ENCODE results near the gene MT1G. TPM values are rescaled to one million over a fixed set of nuclear protein-coding genes. Genes with fewer than 3 reads are reported as not detected.
A peak's percentile ranks its signal among the peaks of the same experiment; 100 is the strongest.
"Not testable (repeated sequence)": the region's sequence is repeated elsewhere in the genome, so short reads cannot be mapped to it uniquely, and the experiment has no call there.

The MT1G gene
- total RNA-seq, 1 donor from 2014 or later: 36.6 TPM

GRCh38 chr16:56625943-56626654, 41.8 kb downstream of the MT1G start:
- no peaks in the 10 kb centered on the region for H3K36me3 ChIP-seq
- H3K27ac ChIP-seq: peak overlapping the region; percentile 96
- no peaks in the 10 kb centered on the region for H3K9me3 ChIP-seq
- TF ChIP-seq, protein P1, sequence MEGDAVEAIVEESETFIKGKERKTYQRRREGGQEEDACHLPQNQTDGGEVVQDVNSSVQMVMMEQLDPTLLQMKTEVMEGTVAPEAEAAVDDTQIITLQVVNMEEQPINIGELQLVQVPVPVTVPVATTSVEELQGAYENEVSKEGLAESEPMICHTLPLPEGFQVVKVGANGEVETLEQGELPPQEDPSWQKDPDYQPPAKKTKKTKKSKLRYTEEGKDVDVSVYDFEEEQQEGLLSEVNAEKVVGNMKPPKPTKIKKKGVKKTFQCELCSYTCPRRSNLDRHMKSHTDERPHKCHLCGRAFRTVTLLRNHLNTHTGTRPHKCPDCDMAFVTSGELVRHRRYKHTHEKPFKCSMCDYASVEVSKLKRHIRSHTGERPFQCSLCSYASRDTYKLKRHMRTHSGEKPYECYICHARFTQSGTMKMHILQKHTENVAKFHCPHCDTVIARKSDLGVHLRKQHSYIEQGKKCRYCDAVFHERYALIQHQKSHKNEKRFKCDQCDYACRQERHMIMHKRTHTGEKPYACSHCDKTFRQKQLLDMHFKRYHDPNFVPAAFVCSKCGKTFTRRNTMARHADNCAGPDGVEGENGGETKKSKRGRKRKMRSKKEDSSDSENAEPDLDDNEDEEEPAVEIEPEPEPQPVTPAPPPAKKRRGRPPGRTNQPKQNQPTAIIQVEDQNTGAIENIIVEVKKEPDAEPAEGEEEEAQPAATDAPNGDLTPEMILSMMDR (IDR thresholded peaks at IDR 0.05): no peak
- H3K27me3 ChIP-seq: no peaks in the 10 kb centered on the region
- H3K4me3 ChIP-seq: peak overlapping the region; percentile 71 to 82
- peak; percentile 80 to 94 for DNase-seq (ENCODE audit: low spot score in 2 of 2)
- intact Hi-C loops (cut with DNase I): loop anchor here (1.0 to 5.0 kb wide), 3 partner anchors 18 to 676 kb away; partner anchors contain the start of genes GNAO1 and MT2A
- H3K4me1 ChIP-seq: peaks cover 3 to 4% of the 10 kb centered on the region in 2 donors

DNA sequence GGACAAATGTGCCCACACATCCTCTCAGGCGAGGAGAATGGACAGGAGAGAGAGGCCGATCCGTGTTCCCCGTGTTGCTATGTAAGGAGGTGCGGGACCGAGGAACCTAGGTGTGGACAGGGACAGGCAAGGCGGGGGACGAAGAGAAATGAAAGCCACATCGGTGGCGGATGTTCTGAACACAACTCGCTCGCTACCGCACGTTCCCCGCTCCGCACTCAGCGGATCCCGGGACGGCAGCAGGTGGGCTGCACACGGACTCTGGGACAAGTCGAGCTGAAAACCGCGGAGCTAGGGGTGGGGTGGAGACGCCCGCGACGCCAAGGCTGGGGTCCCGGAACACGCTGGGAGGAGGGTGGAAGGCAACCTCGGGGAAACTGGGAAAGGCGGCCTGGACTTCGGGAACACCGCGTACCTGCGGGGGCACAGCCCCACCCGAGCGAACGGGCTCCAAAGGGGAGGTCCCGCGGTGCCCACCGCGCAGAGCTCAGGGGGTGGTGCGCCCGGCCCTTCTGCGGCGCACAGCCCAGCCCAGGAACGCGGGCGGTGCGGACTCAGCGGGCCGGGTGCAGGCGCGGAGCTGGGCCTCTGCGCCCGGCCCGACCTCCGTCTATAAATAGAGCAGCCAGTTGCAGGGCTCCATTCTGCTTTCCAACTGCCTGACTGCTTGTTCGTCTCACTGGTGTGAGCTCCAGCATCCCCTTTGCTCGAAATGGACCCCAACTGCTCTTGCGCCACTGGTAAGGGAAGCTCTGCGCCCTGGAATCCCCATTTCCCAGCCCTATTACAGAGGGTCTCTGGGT, 42.5 kb downstream of the MT1G start, which contains the start of gene MT1E:
MT1E (plus strand) TSS at position 642 of the 803 bp plus-strand sequence; CDS start at position 713, 71 bp downstream.
- TF ChIP-seq, protein P1 (IDR thresholded peaks at IDR 0.05): no peak
- Histone ChIP-seq H3K36me3 (no peaks in the 10 kb centered on the region), H3K9me3 (no peaks in the 10 kb centered on the region), H3K27me3 (no peaks in the 10 kb centered on the region), H3K27ac (peak within 1 kb of the TSS; percentile 96), H3K4me3 (peak within 1 kb of the TSS; percentile 71 to 82), H3K4me1 (peaks cover 3 to 4% of the 10 kb centered on the region in 2 donors)
- intact Hi-C loops (cut with DNase I): loop anchor here (1.0 to 5.0 kb wide), 3 partner anchors 17 to 677 kb away; partner anchors contain the start of genes GNAO1 and MT2A
- DNase-seq (ENCODE audit: low spot score in 2 of 2): peak in 1 of 2 donors; percentile 93

DNA sequence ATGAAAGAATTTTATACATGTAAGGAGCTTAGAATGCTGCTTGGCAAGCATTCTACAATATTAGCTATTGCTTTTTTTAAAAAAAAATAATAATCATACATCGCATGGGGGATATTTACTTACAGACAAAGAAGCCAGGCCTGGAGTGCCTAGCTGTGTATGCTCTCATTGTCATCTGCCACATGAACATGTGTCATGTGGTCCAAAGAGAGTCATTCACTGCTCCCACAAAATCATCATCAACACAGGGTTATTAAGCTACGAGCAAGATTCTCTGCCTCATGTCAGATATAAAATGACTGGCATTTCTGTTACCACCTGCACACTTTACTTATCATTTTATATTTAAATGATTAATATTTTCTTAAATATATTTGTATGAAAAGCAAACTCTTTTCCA, 44.2 kb downstream of the MT1G start:
- TF ChIP-seq, protein P1 (IDR thresholded peaks at IDR 0.05): no peak
- intact Hi-C loops (cut with DNase I): no loop called here
- Histone ChIP-seq H3K4me1 (peaks cover 3 to 4% of the 10 kb centered on the region in 2 donors), H3K4me3 (no peak overlapping the region), H3K27me3 (no peaks in the 10 kb centered on the region), H3K36me3 (no peaks in the 10 kb centered on the region), H3K9me3 (no peaks in the 10 kb centered on the region), H3K27ac (no peak overlapping the region)
- no peak for DNase-seq (ENCODE audit: low spot score in 2 of 2)

GRCh38 chr16:56623184-56623583, 44.7 kb downstream of the MT1G start:
- DNase-seq (ENCODE audit: low spot score in 2 of 2); H3K36me3 ChIP-seq; H3K27ac ChIP-seq; H3K4me1 ChIP-seq; intact Hi-C loops (cut with DNase I); H3K9me3 ChIP-seq; H3K27me3 ChIP-seq; H3K4me3 ChIP-seq: not testable (repeated sequence)

DNA sequence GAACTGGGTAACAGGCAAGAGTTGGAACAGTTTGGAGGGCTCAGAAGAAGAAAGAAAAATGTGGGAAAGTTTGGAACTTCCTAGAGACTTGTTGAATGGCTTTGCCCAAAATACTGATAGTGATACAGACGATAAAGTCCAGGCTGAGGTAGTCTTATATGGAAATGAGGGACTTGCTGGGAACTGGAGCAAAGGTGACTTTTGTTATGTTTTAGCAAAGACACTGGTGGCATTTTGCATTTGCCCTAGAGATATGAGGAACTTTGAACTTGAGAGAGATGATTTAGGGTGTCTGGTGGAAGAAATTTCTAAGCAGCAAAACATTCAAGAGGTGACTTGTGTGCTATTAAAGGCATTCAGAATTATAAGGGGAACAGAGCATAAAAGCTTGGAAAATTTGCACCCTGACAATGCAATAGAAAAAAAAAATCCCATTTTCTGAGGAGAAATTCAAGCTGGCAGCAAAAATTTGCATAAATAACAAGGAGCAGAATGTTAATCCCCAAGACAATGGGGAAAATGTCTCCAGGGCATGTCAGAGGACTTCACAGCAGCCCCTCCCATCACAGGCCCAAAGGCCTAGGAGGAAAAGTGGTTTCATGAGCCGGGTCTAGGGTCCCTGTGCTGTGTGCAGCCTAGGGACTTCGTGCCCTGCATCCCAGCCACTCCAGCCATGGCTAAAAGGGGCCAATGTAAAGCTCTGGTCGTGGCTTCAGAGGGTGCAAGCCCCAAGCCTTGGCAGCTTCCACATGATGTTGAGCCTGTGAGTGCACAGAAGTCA, 46.0 kb downstream of the MT1G start:
- H3K9me3 ChIP-seq; H3K36me3 ChIP-seq; H3K27ac ChIP-seq; DNase-seq (ENCODE audit: low spot score in 2 of 2); H3K4me3 ChIP-seq; H3K27me3 ChIP-seq; intact Hi-C loops (cut with DNase I); H3K4me1 ChIP-seq: not testable (repeated sequence)

DNA sequence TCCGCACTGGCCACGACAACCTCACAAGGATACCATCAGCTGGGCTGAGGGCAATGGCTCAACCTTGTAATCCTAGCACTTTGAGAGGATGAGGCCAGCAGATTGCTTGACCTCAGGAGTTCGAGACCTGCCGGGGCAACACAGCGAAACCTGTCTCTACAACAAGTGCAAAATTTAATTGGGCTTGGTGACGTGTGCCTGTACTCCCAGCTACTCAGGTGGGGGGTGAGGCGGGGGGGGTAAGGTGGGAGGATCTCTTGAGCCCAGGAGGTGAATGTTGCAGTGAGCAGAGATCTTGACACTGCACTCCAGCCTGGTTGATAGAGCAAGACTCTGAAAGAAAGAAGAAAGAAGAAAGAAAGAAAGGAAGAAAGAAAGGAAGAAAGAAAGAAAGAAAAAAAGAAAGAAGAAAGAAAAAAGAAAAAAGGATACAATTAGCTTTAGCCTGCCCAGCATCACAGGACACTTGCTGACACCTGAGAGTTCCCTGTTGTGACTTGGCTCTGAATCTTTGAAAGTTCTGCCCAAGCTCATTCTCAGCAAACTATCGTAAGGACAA, 47.4 kb downstream of the MT1G start:
- Histone ChIP-seq H3K36me3 (no peaks in the 10 kb centered on the region), H3K27ac (no peak overlapping the region), H3K27me3 (no peaks in the 10 kb centered on the region), H3K4me3 (no peak overlapping the region), H3K9me3 (no peaks in the 10 kb centered on the region), H3K4me1 (peaks cover 4 to 7% of the 10 kb centered on the region in 2 donors)
- no peak for DNase-seq (ENCODE audit: low spot score in 2 of 2)
- TF ChIP-seq, protein P1 (IDR thresholded peaks at IDR 0.05): no peak
- intact Hi-C loops (cut with DNase I): no loop called here
